GM19324 (cell line): Measurements from ENCODE around the gene NDUFB8.

Experiments
- ATAC-seq: cut with Tn5 transposase; IDR thresholded peaks from one replicate; pipeline ENCODE4 v1.9.1; 2021; ENCODE audit warnings: mild to moderate bottlenecking, moderate library complexity; ENCODE audit not compliant: unreplicated experiment, low FRiP score

The NDUFB8 gene

GRCh38 chr10:100508691-100509150, 20.9 kb downstream of the NDUFB8 start:
- no peak for ATAC-seq

GRCh38 chr10:100508266-100508665, 21.4 kb downstream of the NDUFB8 start:
- no peak for ATAC-seq

DNA sequence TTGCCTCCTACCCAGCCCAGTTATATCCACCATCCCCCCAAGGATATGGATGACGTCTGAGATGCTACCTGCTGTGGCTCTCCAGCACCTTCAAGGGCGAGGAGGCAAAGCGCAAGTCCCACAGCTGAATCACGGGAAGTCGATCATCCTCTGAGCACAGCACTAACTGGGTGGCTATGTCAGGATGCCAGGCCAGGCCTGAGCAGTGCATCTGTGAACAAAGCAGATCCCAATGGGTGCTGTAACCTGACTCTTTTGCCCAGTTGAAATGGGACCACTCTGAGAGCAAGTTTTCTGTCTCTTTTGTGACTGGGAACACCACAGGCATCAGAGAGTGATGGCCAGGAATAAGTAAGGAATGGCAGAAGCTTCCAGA, 22.3 kb downstream of the NDUFB8 start:
- no peak for ATAC-seq

DNA sequence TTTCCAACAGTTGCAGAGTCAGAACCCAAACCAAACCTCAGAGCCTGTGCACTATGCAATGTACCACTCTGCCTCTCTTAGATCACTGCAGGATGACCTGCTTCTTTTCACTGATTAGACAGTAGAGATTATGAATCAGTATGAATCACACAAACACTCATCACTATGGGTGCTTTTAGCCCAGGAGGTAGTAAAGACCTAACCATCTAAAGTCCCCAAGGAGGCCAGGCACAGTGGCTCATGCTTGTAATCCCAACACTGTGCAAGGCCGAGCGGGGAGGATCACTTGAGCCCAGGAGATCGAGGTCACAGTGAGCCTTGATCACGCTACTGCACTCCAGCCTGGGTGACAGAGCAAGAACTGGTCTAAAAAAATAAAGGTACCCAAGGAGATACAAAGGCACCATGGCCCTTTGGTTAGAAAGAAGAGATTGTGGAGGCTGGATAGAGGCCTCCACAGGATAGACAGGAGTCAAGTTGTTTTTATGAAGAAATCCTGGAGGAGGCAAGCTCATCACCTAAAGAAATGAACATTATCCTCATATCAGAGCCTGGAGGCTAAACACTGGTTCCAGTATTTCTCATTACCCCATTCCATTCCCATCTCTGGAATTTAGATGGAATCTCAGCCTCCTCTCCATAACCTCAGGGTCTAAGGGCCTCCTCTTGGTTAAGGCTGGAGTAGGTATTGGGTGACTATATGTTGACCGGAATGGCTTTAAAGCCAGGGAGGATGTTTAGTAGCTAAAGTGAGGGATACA, 22.9 kb downstream of the NDUFB8 start:
- ATAC-seq: no peak

DNA sequence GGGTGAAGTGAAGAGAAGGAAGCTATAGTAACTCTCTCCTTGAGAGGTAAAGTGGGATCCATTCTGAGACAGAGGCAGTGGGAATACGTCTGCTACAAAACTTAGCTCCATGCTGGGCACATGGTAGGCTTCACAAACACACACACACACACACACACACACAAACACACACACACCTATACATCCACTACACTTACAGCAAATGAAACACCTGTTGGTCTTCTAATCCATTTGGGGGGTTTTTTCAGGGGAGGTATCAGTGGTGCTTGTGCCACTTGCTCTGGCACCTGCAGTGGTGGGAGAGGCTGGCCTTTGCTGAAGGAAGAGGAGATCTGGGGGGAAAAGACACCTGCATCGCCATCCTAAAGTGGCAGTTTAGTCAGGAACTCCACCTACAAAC, 24.5 kb downstream of the NDUFB8 start:
- ATAC-seq: no peak

DNA sequence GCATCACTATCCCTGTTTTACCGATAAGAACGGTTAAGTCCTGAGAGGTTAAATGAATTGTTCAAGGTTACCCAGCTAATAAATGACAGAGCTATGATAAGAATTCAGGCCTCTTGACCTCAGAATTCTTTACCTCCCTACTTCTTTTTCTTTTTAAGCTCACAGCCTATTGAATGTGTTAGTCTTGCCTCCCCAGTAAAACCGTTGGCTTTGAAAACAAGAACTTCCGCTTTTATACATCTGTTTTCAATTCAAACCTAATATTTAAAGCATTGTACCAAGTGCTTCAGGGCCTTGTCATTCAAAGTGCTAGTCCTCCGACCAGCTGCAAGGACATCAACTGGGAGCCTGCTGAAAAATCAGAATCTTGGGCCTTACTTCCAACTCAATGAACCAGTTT, 25.6 kb downstream of the NDUFB8 start:
- no peak for ATAC-seq

GRCh38 chr10:100502926-100503494, 26.7 kb downstream of the NDUFB8 start:
- ATAC-seq: no peak

DNA sequence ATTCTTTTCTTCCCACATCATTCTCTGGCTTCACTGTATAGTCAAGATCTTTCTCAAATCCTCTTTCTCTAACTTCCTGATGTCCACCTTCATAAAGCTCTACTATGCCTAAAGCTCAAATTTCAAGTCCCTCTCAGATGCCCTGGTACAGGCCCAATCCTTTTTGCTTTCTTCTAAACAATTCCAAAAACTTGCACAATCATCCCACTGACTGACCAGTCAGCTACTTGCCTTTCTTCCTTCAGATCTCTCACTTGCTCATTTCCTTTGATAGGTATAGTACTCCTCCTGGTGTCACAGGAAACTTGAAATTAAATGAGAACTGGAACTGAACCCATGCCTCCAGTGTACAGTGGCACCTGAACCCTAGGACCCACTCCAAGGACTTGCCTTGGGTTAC, 28.2 kb downstream of the NDUFB8 start:
- no peak for ATAC-seq

DNA sequence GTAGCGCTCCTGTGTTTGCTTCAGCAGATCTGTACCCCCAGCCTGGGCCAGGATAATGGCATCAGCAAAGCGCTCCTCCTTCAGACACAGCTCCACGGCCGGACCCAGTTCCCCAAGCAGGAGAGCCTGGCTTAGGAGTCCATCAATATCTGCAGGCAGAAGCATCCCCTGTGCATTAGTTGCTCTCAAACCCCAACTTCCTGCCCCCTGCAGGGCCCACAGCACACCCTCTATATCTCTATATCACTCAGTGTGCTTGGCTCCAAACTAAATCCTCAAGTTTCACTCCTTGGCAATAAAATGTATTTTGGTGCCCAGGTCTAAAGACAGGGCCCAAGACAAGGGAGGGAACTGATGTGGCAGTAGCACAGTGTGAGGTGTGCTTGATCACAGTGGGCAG, 31.6 kb downstream of the NDUFB8 start:
- ATAC-seq: no peak

GRCh38 chr10:100496567-100496966, 33.1 kb downstream of the NDUFB8 start:
- no peak for ATAC-seq

DNA sequence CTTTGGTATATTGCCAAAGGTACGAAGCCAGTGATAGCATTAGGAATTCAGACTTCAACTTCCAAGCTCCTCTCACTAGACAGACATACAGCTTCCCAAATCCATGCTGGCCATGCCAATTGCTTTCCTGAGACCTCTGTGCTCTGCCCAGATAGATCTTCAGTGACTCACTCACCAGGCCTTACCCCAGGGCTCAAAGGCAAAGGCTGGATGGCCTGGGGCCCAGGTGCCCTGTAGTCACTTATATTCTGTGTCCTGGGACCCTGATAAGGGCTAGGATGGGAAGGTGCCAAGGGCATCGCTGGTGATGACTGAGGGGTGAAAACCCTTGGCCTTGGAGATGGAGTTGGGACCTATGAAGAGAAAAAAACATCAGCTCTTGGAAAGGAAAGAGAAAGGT, 39.1 kb downstream of the NDUFB8 start:
- no peak for ATAC-seq

GRCh38 chr10:100489396-100489795, 40.3 kb downstream of the NDUFB8 start:
- no peak for ATAC-seq

DNA sequence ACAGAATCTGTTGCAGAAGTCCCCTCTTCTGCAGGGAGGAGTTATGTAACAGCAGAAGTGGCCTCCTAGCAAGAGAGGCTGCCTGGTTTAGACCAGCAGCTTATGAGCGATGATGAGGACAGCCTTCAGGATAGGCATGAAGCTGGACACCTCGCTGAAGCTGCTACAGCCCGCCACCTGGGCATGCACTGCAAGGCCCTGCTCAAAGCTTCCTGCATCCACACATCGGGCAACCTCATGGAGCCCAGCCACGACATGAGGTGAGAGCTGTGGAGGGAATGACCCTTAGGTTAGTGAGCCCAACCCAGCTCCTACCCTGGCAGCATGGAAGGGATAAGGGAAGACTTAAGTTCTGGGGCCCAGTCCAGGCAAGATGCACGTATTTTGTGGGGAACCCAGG, 42.1 kb downstream of the NDUFB8 start:
- ATAC-seq: no peak

- no peak for ATAC-seq
These were observed 43.7 kb downstream of the NDUFB8 start for GRCh38 chr10:100485801-100486495.

DNA sequence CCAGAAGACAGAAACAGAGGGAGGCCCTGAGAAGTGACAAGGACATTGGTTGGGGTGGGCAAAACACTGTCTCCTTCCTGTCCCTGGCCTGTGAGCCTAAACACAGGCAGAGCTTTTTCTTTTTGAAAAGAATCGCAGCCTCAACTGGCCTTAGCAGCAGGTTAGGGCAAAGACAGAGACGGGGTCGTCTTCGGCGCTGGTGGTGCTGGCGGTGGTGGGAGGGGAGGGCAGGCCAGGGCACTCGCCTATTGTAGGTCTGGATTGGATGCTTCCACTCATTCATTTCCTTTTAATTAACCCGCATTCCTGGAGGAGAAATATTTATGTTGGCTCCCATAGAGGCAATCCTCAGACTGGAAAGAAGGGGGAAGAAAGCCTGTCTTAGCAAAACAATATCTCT, 44.3 kb downstream of the NDUFB8 start:
- ATAC-seq: no peak

DNA sequence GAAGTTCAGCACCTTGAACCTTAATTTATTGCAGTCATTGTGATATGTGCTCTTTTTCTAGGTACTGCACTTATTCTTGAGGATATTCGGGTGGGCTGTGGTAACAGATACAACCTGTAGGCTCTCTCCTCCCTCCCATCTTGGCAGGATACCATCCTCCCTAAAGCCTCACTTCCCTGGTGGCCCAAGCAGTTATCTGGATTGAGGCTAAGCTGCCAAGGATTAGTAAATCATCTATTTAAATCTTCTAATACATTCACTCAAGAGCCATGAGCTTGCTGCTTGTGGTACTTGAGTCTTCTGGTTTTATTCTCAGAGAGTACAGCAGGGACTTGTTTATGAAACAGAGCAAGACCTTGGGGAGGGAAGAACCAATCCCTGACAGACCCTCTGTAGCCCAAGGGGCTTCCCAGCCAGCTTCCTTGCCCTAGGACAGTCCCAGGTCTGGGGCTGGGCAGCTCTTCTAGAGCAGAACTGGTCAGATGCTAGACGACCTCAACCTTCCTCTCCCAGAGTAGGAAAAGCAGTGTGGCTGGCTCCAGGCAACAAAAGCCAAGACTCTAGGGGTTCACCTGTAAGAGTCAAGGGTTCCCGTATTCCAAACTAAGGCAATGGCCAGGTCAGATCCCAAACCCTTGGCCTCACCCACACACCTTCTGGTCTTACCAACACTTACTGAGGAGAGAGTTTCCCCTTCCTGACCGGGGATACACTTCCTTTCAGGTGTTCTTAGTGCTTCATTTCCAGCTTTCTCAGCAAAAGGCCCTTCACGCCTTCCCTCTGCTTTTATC, 45.6 kb downstream of the NDUFB8 start:
- no peak for ATAC-seq

- ATAC-seq: no peak
These were observed 46.9 kb downstream of the NDUFB8 start for GRCh38 chr10:100482834-100483185.

DNA sequence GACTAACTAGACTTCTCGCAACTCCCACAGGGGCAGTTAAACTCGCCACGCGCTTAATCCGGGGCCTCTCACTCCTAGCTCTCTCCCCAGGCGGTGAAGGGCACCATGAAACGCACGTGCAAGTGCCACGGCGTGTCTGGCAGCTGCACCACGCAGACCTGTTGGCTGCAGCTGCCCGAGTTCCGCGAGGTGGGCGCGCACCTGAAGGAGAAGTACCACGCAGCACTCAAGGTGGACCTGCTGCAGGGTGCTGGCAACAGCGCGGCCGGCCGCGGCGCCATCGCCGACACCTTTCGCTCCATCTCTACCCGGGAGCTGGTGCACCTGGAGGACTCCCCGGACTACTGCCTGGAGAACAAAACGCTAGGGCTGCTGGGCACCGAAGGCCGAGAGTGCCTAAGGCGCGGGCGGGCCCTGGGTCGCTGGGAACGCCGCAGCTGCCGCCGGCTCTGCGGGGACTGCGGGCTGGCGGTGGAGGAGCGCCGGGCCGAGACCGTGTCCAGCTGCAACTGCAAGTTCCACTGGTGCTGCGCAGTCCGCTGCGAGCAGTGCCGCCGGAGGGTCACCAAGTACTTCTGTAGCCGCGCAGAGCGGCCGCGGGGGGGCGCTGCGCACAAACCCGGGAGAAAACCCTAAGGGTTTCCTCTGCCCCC, 47.4 kb downstream of the NDUFB8 start:
- ATAC-seq: peak; percentile 55

- ATAC-seq: peak; percentile 95
These were observed 48.1 kb downstream of the NDUFB8 start for GRCh38 chr10:100481462-100482081.

DNA sequence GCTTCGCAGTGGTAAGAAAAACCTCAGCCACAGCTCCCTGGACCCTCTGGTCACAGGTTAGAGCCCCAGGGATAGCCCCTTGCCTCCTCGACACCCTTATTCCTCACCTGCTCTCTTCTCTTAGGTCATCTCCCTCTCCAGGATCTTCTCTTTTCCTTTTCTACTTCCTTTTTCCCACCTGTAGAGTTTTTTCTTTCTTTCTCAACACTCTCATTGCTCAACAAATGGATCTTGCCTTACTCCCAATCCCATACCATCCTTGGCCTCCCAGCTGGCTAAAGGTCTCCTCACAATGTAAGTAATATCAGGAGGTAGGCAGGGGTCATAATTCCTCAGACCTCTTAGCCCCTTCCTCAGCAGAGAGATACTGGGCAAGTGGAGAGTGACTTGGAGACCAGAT, 49.7 kb downstream of the NDUFB8 start:
- no peak for ATAC-seq
